ENCODE results near the gene RAB3IL1.

The RAB3IL1 gene

GRCh38 chr11:61956191-61957020 is 39.0 kb upstream of the RAB3IL1 start:
- TF ChIP-seq GATA2 (IDR thresholded peaks at IDR 0.05; ENCODE audit: low read depth, low read length) (no peak), GATA3 (IDR thresholded peaks at IDR 0.05; ENCODE audit: low read depth, low read length) (no peak)

GRCh38 chr11:61955422-61956135 is 38.2 kb upstream of the RAB3IL1 start:
- TF ChIP-seq GATA3 (IDR thresholded peaks at IDR 0.05; ENCODE audit: low read depth, low read length) (no peak), GATA2 (IDR thresholded peaks at IDR 0.05; ENCODE audit: low read depth, low read length) (no peak)

GRCh38 chr11:61954851-61955421 is 37.6 kb upstream of the RAB3IL1 start:
- TF ChIP-seq GATA3 (IDR thresholded peaks at IDR 0.05; ENCODE audit: low read depth, low read length), result no peak
- no peak for TF ChIP-seq GATA2 (IDR thresholded peaks at IDR 0.05; ENCODE audit: low read depth, low read length)

GRCh38 chr11:61954106-61954850 is 36.9 kb upstream of the RAB3IL1 start:
- TF ChIP-seq GATA2 (IDR thresholded peaks at IDR 0.05; ENCODE audit: low read depth, low read length) (no peak), GATA3 (IDR thresholded peaks at IDR 0.05; ENCODE audit: low read depth, low read length) (no peak)

- TF ChIP-seq GATA3 (IDR thresholded peaks at IDR 0.05; ENCODE audit: low read depth, low read length), result no peak
Observed at GRCh38 chr11:61952882-61953281, 35.5 kb upstream of the RAB3IL1 start.

- TF ChIP-seq GATA2 (IDR thresholded peaks at IDR 0.05; ENCODE audit: low read depth, low read length) (no peak), GATA3 (IDR thresholded peaks at IDR 0.05; ENCODE audit: low read depth, low read length) (no peak)
Observed at GRCh38 chr11:61951484-61952135, 34.2 kb upstream of the RAB3IL1 start.

- TF ChIP-seq GATA2 (IDR thresholded peaks at IDR 0.05; ENCODE audit: low read depth, low read length) (no peak), GATA3 (IDR thresholded peaks at IDR 0.05; ENCODE audit: low read depth, low read length) (no peak)
Observed at GRCh38 chr11:61950035-61950547, 32.7 kb upstream of the RAB3IL1 start, which contains the start of gene BEST1. Gene BEST1 (plus strand): TSS chr11:61950351. CDS start chr11:61951807, 1,456 bp downstream.

- no peak for TF ChIP-seq GATA3 (IDR thresholded peaks at IDR 0.05; ENCODE audit: low read depth, low read length)
- TF ChIP-seq GATA2 (IDR thresholded peaks at IDR 0.05; ENCODE audit: low read depth, low read length), result 0 out of 2 replicates have a peak, but pooled peaks have one; percentile 19
Observed at GRCh38 chr11:61949169-61950034, 32.0 kb upstream of the RAB3IL1 start.

- TF ChIP-seq GATA3 (IDR thresholded peaks at IDR 0.05; ENCODE audit: low read depth, low read length), result no peak
- TF ChIP-seq GATA2 (IDR thresholded peaks at IDR 0.05; ENCODE audit: low read depth, low read length), result no peak
Observed at GRCh38 chr11:61948505-61948904, 31.1 kb upstream of the RAB3IL1 start.

- TF ChIP-seq GATA2 (IDR thresholded peaks at IDR 0.05; ENCODE audit: low read depth, low read length) (no peak), GATA3 (IDR thresholded peaks at IDR 0.05; ENCODE audit: low read depth, low read length) (no peak)
Observed at GRCh38 chr11:61947486-61948210, 30.3 kb upstream of the RAB3IL1 start.

- TF ChIP-seq GATA2 (IDR thresholded peaks at IDR 0.05; ENCODE audit: low read depth, low read length), result no peak
Observed at GRCh38 chr11:61946894-61947293, 29.5 kb upstream of the RAB3IL1 start.

- TF ChIP-seq GATA3 (IDR thresholded peaks at IDR 0.05; ENCODE audit: low read depth, low read length), result no peak
- TF ChIP-seq GATA2 (IDR thresholded peaks at IDR 0.05; ENCODE audit: low read depth, low read length), result no peak
Observed at GRCh38 chr11:61945191-61945590, 27.8 kb upstream of the RAB3IL1 start.
